Body of pancreas (tissue), 4 donors: ENCODE results near the gene RUVBL2. TPM values are rescaled to one million over a fixed set of nuclear protein-coding genes. Genes with fewer than 3 reads are reported as not detected.

Experiments
- ATAC-seq: fragments of 150-250 bp; one replicate; pipeline ENCODE4 v1.9.1; 2016
- DNase-seq, 4 donors: peaks; one replicate each; pipeline ENCODE4 v3.0.0-alpha.2; 2019
- H3K27ac ChIP-seq, 4 donors: fragments of 200-600 bp; sonication (generic); 1 replicate in 3 of 4; 2 replicates in 1 of 4; pipeline versions ENCODE4 v1.5.1 to v1.6.1; 2016 to 2019; ENCODE audit warnings: mild to moderate bottlenecking in 1 of 4, mixed read lengths in 1 of 4, moderate library complexity in 1 of 4
- H3K27me3 ChIP-seq, 2 donors: fragments of 200-600 bp; sonication (generic); one replicate each; pipeline ENCODE4 v1.6.0; 2016; ENCODE audit warnings: mild to moderate bottlenecking in 1 of 2
- H3K36me3 ChIP-seq, 2 donors: fragments of 200-600 bp; sonication (generic); replicated peaks in 1 of 2; 2 replicates each; pipeline ENCODE4 v1.5.1; 2016; ENCODE audit warnings: low read depth in 2 of 2; ENCODE audit not compliant: insufficient read depth in 1 of 2
- H3K4me1 ChIP-seq: fragments of 200-600 bp; sonication (generic); one replicate; pipeline ENCODE4 v1.6.0; 2016
- H3K4me3 ChIP-seq, 2 donors: fragments of 200-600 bp; sonication (generic); 1 replicate in 1 of 2; 2 replicates in 1 of 2; pipeline ENCODE4 v1.5.1; 2016 to 2019
- H3K9me3 ChIP-seq, 3 donors: fragments of 200-600 bp; sonication (generic); 1 replicate in 2 of 3; 2 replicates in 1 of 3; pipeline ENCODE4 v1.5.1; 2016
- POLR2A ChIP-seq, 3 donors: fragments of 450-650 bp; IDR thresholded peaks; one replicate each; pipeline ENCODE4 v1.6.1; 2016; ENCODE audit warnings: antibody characterized with exemption in 3 of 3, mild to moderate bottlenecking in 2 of 3
- WGBS, 2 donors: methylation state at CpG; one replicate each; pipeline ENCODE4 v1.1.5; 2017; 5-methylcytosine and 5-hydroxymethylcytosine counted together
- intact Hi-C: fragments of 100-400 bp; cut with DNase I; formaldehyde crosslinking; loops from one replicate; pipeline ENCODE4 v1.15.1; 2023
- total RNA-seq, 2 donors: library from RNA; depleted of rRNA; stranded (reverse); fragments of >200 nt; gene quantifications; one replicate each; pipeline ENCODE4 v1.1.0, GENCODE V29; 2016
- TF ChIP-seq, protein P1 (sequence below), 7 experiments: fragments of 450-650 bp in 4 of 7; fragments of 200-600 bp in 3 of 7; sonication (generic) in 3 of 7; IDR thresholded peaks; one replicate each; pipeline ENCODE4 v1.5.1; 2016 to 2019; ENCODE audit warnings: antibody characterized with exemption in 7 of 7

RUVBL2 gene
- total RNA-seq, 2 donors from 2014 or later = 46.5 to 47.2 TPM

DNA sequence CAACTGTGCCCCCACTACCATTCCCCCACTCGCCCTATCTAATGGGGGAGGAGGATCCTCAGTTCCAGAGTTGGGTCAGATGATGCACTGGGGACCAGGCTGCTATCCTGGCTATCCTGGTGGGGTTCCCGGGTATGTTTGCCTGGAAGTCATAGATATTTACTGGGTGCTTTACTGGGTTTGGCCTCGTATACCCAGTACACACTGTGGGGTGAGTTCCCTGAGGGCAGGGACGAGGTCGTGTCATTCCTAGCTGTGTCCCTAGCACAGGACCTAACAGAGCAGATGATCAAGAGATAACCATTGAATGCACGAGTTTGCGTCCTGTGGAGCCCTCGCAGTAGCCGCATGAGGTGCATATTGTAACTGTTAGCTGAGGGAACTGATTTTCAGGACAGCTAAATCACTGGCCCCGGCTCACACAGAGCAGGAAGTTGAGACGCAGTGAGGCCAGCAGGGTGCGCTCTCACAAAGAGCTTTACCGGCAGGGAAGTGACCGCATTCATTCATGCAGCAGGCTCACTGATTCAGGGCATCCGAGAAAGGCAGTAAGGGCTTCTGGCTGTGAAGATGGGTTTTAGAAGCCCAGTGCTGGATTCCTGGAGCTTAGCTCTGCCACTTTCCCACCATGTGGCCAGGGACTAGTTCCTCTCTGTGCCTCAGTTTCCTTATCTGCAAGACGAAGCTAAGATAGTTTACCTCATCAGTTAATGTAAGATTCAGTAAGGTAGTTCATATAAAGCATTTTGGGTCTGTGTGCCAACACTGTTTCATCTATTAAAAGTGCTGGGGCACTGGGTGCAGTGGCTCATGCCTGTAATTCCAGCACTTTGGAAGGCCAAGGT is 6.0 kb downstream of the RUVBL2 start:
- WGBS, 2 donors = 46 to 68% methylated on average over 10 to 16 of the region's 16 CpGs
- Histone ChIP-seq H3K4me1 (peaks cover 4% of the 10 kb centered on the region), H3K27ac (no peak overlapping the region), H3K36me3 (peaks cover 0 to 8% of the 10 kb centered on the region in 2 donors), H3K9me3 (no peaks in the 10 kb centered on the region), H3K27me3 (no peaks in the 10 kb centered on the region), H3K4me3 (no peak overlapping the region)
- no peak for TF ChIP-seq POLR2A (IDR thresholded peaks at IDR 0.05)
- TF ChIP-seq, protein P1, sequence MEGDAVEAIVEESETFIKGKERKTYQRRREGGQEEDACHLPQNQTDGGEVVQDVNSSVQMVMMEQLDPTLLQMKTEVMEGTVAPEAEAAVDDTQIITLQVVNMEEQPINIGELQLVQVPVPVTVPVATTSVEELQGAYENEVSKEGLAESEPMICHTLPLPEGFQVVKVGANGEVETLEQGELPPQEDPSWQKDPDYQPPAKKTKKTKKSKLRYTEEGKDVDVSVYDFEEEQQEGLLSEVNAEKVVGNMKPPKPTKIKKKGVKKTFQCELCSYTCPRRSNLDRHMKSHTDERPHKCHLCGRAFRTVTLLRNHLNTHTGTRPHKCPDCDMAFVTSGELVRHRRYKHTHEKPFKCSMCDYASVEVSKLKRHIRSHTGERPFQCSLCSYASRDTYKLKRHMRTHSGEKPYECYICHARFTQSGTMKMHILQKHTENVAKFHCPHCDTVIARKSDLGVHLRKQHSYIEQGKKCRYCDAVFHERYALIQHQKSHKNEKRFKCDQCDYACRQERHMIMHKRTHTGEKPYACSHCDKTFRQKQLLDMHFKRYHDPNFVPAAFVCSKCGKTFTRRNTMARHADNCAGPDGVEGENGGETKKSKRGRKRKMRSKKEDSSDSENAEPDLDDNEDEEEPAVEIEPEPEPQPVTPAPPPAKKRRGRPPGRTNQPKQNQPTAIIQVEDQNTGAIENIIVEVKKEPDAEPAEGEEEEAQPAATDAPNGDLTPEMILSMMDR (IDR thresholded peaks at IDR 0.05) = peak; percentile 43 to 62 (median 54)
- DNase-seq (peak; percentile 51 to 67 (median 57)), ATAC-seq (peak; percentile 63)
- intact Hi-C loops = no loop called here

DNA sequence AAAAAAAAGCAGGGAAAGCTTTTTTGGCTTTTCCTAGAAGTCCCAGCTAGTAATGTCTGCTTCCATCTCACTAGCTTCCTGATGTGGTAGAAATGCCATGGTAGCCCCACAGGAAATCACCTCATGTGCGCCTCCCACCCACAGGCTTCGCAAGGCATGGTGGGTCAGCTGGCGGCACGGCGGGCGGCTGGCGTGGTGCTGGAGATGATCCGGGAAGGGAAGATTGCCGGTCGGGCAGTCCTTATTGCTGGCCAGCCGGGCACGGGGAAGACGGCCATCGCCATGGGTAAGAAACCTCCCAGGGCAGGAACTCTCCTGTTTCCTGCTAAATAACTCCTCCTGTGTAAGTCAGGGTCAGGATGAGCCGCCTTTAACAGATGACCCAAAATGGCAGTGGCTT is 10.4 kb downstream of the RUVBL2 start:
- TF ChIP-seq, protein P1 (IDR thresholded peaks at IDR 0.05) = no peak
- no peak for TF ChIP-seq POLR2A (IDR thresholded peaks at IDR 0.05)
- Histone ChIP-seq H3K4me1 (no peaks in the 10 kb centered on the region), H3K4me3 (no peak overlapping the region), H3K9me3 (no peaks in the 10 kb centered on the region), H3K36me3 (peaks cover 0 to 18% of the 10 kb centered on the region in 2 donors), H3K27me3 (no peaks in the 10 kb centered on the region), H3K27ac (no peak overlapping the region)
- ATAC-seq = no peak
- DNase-seq = no peak
- intact Hi-C loops = no loop called here
- WGBS, 2 donors = 96 to 97% methylated on average over 15 of the region's 15 CpGs

DNA sequence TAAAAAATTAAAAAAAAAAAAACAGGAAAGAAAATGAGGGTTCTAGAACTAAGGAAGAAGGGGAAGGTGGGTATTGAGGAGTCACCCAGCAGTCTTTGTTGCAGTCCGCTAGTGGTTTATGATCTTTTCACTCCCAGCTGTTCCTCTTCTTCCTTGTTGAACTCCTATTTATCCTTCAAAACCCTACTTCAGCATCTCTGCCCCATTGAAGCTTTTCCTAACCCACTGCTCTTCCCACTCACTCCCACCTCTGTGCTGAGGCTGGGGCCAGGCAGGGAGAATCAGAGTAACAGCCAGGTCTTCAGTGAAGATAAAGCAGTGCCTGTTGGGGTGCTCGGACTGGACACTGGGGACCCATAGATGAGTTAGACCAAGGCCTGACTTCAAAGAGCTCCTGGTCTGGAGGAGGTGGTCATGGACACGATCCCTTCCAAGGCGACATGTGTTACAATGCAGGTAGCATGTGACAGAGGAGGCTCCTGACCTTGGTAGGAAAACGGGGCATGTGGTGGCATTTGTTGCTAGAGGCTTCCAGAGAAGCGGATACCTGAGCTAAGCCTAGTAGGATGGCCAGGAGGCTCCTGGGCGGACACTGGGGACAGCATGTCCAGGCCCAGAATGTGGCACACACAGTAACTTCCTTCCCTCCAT is 11.4 kb downstream of the RUVBL2 start:
- Histone ChIP-seq H3K27me3 (no peaks in the 10 kb centered on the region), H3K27ac (no peak overlapping the region), H3K9me3 (no peaks in the 10 kb centered on the region), H3K36me3 (peaks cover 0 to 18% of the 10 kb centered on the region in 2 donors), H3K4me3 (no peak overlapping the region), H3K4me1 (no peaks in the 10 kb centered on the region)
- no peak for TF ChIP-seq POLR2A (IDR thresholded peaks at IDR 0.05)
- TF ChIP-seq, protein P1 (IDR thresholded peaks at IDR 0.05) = no peak
- intact Hi-C loops = no loop called here
- DNase-seq (no peak), ATAC-seq (no peak)
- 93 to 97% methylated on average over 7 of the region's 7 CpGs for WGBS, 2 donors

DNA sequence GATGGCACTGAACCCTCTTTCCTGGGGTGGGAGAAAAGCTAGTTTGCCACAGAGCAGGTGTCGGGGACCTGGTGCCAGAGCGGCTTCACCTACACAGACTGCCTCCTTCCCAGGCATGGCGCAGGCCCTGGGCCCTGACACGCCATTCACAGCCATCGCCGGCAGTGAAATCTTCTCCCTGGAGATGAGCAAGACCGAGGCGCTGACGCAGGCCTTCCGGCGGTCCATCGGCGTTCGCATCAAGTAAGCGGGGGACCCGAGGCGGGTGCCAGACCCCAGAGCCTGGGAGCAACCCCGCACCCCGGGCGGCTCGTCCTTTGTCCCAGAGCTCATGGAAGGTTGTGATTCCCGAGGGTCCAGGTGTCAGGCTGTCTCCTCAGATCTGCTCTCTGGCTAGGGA is 13.2 kb downstream of the RUVBL2 start:
- Histone ChIP-seq H3K27me3 (no peaks in the 10 kb centered on the region), H3K36me3 (peaks cover 0 to 25% of the 10 kb centered on the region in 2 donors), H3K9me3 (no peaks in the 10 kb centered on the region), H3K27ac (no peak overlapping the region), H3K4me3 (no peak overlapping the region), H3K4me1 (no peaks in the 10 kb centered on the region)
- intact Hi-C loops = no loop called here
- TF ChIP-seq, protein P1 (IDR thresholded peaks at IDR 0.05) = no peak
- TF ChIP-seq POLR2A (IDR thresholded peaks at IDR 0.05) = no peak
- ATAC-seq (no peak), DNase-seq (no peak)
- WGBS, 2 donors = 97 to 99% methylated on average over 5 to 16 of the region's 22 CpGs
